ENCODE results near the gene KRTAP10-6.
"Not testable (repeated sequence)": the region's sequence is repeated elsewhere in the genome, so short reads cannot be mapped to it uniquely, and the experiment has no call there.

The KRTAP10-6 gene

DNA sequence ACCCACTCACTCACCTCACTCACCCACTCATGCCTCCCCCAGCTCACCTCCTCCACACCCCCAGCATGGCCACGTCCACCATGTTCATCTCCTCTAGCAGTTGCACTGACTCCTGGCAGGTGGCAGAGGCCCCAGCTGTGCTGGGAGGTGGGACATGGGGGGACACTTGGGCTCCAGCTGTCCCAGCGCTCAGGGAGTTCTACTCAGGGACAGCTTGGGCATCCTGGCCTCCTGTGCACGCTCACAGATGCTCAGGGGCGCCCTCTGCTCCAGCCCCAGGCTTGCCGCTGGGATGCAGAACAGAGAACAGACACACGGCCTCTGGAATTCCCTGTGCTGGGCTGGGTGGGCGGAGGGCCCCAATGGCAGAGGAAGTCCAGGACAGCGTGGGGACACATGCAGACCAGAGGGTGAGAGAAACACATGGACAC, 24.8 kb upstream of the KRTAP10-6 start:
- DNase-seq (ENCODE audit: low spot score), result peak; percentile 50

DNA sequence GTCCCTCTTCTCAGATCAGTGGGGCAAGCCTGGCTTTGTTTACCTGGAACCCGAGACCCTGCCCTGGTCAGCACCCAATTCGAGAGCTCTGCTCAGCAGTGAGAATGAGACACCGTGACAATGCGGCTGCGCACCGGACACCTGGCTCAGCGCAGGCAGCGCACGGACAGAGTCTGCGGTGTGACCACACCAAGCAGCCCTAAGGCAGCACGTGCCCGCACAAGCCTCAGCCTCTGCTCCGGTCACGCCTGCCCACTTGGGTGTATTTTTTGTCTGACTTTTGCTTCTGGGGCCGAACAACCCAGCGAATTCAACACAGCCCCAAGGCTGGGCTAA, 24.3 kb upstream of the KRTAP10-6 start:
- no peak for DNase-seq (ENCODE audit: low spot score)

DNA sequence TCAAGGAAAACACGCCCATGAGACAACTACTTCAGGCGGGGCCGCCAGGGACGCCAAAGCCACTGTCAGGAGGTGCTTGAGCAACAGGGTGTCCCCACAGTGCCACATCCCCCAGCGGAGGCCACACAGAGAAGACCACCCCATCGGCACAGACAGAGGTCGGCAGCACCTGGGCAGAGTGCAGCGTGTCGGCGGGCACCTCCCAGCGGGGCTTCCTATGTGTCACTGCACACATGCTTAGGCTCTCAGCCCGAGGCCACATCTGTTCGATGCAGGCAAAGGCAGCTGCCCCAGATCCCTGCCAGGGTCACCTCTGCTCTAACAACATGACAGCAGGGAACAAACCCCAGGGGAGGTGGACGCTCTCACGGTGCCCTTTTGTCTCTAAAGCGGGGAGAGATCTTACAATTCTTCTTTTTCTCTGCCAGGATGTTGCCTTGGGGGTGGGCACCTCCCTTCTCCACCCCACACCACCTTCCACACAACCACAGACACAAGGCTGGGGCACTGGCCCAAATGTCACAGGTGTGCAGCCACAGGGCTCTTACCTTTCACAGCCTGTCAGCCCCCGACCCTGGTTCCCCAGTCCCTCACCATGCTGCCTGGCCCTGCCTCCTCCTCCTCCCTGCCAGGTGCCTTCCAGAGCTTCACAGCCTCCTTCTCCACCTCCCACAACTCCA, 23.7 kb upstream of the KRTAP10-6 start:
- no peak for DNase-seq (ENCODE audit: low spot score)

DNA sequence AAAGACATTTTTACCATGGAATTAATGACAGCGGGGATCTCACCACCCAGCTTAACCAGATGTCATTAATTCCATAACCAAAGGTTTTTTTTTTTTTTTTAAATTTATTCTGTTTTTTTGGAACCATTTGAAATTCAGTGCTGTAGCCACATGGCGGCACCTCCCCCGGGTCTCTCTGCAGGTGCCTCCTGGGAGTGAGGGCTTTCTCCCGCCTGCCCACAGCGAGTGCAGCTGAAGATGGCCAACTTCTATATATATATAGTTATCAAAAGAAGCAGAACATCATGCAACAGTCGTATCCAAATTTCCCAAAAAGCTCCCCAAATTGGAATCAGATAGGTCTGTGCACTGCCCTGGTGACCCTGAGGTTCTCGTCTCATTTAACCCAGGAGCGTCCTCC, 23.2 kb upstream of the KRTAP10-6 start:
- no peak for DNase-seq (ENCODE audit: low spot score)

DNA sequence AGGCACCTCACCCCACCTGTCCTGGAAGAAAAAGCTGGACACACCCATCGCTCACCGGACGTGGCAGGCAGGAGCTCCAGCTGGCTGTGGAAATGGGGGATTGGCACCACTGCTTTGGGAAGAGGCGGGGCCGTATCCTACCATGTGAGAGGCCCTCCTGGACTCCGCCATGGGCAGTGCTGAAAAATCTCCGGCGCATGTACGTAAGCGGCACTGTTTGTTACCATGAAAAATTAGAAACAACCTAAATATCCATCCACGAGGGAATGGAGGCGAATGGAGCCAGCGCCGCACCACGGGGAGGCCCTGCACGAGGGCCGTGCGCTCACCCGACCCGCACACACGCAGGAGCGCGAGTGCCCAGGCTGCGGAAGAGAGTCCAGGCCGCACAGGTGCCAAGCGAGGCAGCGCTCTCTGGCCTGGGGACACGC, 22.7 kb upstream of the KRTAP10-6 start:
- DNase-seq (ENCODE audit: low spot score), result no peak

DNA sequence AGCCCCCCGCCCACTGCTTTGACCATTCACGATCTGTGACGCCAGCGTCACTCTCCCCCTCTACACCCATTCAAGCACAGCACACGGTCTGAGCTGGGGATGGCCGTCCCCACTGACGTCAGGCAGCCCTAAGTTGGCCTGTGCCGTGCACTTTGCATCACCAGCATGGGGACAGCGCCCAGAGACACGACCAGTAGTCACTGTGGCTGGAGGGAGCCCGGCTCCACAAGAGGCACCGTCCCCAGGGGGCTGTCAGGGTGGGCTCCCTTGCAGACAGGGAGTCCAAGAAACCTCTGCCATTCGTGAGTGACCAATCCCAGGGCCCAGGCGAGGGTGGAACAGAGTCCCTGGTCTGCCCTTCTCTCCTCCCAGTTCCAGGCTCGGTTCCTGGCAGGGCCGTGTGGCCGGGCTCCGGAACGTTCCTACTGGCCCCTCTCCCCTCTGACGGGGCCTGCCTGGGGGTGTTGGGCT, 21.9 kb upstream of the KRTAP10-6 start:
- no peak for DNase-seq (ENCODE audit: low spot score)

DNA sequence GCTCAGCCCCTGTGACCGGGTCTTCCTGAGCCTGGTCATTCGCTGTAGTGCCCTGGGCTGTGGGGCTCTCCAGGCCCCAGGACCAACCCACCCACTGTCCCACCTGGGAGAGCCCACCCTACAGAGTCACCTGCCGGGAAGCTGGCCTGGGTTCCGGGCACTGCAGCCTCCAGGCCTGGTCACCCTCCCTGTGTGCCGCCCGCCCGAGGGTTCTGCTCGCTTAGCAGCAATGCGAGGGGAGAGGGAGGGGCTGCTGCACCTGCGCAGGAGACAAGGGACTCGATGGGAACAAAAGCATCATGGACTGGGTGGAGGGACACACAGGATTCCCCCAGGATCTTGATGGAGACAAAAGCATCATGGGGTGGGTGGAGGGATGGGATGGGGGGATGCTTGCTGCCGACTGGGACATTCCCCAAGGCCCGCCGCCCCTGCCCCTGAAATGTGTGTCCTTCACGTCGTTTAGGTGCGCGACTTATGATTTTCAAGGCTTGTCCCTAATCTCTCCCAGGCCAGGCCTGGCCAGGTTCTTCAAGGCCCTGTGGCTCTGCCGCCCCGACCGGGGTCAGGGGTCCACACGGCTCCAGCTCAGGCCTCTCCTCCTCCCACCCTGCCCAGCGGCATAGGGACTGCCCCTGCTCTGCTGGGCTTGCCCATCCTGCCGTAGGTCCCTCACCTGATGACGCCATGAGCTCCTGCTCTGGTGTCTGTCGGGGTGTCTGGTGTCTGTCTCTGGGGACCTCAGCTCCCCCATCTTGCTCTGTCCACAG, 21.3 kb upstream of the KRTAP10-6 start:
- DNase-seq (ENCODE audit: low spot score), result no peak

DNA sequence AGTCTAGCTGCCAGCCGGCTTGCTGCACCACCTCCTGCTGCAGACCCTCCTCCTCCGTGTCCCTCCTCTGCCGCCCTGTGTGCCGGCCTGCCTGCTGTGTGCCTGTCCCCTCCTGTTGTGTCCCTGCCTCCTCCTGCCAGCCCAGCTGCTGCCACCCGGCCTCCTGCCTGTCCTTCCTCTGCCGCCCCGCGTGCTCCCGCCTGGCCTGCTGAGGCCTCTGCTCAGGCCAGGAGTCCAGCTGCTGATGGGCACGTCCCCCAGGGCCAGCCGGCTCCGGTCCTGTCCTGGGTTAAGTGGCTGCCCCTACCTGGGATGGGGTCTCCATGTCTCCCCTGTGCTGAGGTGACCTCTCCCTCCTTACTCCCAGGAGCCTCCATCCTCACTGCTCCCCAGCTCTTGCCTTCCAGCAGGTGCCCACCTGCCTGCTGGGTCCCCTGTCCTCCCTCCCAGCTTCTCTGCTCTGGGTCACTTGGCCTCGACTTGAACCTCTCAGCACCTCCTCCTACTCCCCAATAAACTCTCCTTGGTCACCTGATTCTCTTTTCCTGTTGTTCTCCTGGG, 20.4 kb upstream of the KRTAP10-6 start:
- DNase-seq (ENCODE audit: low spot score), result no peak

DNA sequence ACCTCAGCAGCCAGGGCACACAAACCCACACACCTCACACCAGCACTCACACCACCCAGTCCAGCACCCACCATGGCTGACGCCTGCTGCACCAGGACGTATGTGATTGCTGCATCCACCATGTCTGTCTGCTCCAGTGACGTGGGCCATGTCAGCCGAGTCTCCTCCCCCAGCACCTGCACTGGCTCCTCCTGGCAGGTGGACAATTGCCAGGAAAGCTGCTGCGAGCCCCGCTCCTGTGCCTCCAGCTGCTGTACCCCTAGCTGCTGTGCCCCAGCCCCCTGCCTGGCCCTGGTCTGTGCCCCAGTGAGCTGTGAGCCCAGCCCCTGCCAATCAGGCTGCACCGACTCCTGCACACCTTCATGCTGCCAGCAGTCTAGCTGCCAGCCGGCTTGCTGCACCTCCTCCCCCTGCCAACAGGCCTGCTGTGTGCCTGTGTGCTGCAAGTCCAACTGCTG, 19.8 kb upstream of the KRTAP10-6 start, which contains the start of gene KRTAP10-8:
Gene KRTAP10-8, plus strand, starts transcription at position 51 of the 458 bp plus-strand sequence. Its CDS starts 22 bp downstream, at position 73.
- no peak for DNase-seq (ENCODE audit: low spot score)

DNA sequence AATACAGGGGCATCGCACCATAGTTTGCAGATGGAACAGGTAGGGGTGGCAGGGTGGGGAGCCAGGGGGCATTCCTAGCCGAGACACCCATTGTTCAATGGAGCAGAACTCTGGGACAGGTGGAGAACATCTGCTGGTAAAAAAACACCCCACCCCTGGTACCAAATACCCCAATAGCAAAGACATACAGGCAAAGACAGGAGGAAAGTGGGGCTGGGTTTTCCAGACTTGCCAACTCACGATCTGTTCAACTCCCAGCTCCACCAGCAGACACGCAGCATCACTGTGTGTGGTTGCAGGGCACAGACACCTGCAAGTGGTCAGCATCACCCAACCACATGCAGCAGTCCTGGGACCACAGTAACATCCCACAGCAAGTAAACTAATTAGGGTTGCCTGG, 19.2 kb upstream of the KRTAP10-6 start:
- no peak for DNase-seq (ENCODE audit: low spot score)

DNA sequence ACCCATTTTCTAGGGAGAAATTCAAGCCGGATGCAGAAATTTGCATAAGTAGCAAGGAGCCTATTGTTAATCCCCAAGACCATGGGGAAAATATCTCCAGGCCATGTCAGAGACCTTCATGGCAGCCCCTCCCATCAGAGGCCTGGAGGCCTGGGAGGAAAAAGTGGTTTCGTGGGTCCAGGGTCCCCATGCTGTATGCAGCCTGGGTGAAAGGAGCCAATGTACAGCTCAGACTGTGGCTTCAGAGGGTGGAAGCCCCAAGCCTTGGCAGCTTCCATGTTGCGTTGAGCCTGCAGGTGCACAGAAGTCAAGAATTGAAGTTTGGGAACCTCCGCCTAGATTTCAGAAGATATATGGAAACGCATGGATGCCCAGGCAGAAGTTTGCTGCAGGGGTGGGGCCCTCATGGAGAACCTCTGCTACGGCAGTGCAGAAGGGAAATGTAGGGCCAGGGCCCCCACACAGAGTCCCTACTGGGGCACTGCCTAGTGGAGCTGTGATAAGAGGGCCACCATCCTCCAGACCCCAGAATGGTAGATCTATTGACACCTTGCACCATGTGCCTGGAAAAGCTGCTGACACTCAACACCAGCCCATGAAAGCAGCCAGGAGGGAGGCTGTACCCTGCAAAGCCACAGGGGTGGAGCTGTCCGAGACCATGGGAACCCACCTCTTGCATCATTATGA, 18.0 kb upstream of the KRTAP10-6 start:
- not testable (repeated sequence) for DNase-seq (ENCODE audit: low spot score)

DNA sequence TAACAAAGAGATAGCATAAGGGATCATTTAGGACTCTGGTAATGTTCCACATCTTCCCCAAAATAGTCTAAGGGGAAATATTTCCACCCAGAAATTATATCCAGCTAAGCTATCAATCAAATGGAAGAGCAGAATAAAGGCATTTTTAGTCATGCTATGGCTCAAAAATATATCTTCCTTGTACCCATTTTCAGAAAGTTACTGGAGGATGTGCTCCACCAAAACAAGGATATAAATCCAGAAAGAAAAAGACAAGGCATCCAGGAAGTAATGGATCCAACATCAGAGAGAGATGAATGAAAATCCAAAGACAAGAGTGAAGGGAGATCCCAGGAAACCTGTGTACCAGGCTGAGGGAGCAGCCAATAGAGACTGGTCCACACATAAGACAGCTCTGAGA, 16.9 kb upstream of the KRTAP10-6 start:
- DNase-seq (ENCODE audit: low spot score), result no peak

DNA sequence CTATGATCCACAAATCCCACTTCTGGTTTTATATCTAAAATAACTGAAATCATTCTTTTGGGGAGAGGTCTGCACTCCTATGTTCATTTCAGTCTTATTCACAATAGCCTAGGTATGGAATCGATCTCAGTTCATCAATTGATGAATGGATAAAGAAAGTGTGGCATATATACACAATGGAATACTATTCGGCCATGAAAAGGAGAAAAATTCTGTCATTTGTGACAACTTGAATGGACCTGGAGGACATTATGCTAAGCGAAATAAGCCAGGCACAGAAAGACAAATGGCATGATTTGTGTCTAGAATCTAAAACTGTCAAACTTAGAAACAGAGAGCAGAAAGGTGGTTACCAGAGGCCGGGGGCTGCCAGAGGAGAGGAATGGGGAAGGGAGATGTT, 14.2 kb upstream of the KRTAP10-6 start:
- DNase-seq (ENCODE audit: low spot score), result no peak

DNA sequence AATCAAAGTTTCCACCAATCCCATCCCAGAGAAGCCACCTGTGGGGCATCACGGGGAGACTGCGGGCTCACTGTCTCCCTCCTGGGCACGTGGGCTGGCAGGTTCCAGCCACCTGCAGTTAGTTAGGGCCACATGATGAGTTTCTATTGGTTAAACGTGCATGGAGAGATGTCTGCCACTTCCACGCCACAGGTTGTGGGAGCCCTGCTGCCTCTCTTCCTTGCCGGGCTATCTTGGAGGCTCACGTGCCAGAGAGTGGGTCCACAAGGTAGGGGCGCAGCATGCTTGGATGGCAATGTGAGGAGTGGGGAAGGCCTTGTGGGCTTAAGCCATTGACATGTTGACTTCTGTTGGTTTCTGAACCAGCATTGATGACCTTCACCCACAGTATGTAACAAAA, 11.6 kb upstream of the KRTAP10-6 start:
- no peak for DNase-seq (ENCODE audit: low spot score)

DNA sequence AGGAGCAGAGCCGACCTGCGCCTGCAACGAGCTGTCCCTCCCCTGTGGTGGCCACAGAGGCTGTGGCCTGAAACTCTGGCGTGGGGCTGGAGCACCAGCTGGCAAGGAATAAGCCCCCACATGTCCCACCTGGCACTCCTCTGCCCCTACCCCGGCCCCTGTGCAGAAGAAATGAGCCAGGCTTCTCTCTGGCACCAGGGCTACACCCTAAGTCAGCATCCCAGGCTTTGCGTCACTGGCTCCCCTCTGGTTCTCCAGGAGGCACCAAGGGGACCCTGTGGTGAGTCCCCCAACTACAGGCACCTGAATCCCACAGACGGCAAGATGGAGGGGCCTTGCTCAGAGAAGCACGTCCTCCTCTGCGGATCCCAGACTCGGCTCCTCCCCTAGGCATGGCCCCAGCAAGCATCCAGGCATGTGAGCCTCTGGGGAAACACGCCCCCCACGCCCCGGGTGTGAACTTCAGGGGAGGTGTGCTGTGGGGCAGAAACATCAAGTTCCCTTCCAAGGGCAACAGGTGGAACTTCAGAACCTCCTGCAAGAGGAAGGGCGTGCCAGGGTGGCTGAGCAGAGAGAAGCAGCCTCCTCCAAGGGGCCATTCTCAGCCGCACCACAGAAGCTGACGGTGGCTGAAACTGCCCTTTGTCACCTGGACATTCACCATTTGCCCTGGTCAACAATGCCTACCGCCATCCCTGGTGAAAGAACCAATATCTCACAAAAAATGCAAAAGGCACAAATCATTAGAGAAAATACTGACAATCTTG, 11.0 kb upstream of the KRTAP10-6 start:
- DNase-seq (ENCODE audit: low spot score), result no peak

DNA sequence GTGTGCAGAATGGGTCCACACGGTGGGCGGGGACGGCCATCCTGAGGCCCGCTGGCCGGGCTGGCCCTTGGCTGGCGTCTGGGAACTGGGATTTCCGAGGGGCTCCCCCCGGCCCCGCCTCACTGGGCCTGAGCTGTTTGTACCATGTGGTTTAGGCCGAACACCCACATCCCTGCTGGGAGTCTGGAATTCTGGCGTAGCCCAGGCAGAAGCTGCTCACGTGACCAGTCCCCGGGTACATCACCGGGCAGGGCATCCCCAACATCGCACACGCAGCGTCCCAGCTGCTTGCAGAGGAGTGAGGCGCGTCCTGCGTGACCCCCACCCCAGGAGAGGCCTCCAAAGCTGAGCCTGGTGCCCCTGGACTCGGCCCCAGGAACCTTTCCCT, 10.2 kb upstream of the KRTAP10-6 start:
- no peak for DNase-seq (ENCODE audit: low spot score)

DNA sequence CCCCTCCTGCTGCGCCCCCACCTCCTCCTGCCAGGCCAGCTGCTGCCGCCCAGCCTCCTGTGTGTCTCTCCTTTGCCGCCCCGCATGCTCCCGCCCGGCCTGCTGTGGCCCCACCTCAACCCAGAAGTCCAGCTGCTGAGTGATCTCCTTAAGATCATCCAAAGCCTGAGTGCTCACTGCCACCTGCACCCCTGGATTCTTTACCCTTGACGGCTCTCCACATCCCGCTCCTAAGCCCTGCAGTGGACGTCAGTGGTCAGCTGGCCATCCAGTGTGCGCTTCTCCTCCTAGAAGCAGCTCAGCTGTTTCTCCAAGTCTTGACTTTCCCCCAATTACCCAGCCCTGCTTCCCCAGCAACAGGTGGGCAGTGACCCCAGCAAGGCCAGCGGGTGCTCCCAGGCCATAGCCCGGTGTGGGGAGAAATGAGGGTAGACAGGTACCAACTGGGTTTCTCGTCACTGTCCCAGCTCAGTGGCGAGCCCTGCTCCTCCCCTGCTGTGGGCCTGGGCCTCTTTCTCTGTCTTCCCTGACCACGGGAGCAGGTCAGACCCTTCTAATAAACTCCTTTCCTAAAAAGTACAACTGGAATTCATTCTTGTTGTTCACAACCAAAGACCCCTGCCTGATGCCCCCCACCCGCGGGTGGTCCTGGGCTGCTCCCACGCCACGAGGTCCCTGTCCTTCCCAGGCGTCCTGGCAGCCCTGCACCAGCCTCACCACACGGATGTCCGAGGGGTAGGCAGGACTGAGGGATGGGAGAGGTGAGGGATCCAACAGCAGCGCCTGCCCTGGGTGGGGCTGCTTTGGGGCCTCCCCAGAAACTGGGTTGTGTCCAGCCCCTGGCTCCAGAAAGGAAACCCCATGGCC, 9.5 kb upstream of the KRTAP10-6 start:
- no peak for DNase-seq (ENCODE audit: low spot score)

DNA sequence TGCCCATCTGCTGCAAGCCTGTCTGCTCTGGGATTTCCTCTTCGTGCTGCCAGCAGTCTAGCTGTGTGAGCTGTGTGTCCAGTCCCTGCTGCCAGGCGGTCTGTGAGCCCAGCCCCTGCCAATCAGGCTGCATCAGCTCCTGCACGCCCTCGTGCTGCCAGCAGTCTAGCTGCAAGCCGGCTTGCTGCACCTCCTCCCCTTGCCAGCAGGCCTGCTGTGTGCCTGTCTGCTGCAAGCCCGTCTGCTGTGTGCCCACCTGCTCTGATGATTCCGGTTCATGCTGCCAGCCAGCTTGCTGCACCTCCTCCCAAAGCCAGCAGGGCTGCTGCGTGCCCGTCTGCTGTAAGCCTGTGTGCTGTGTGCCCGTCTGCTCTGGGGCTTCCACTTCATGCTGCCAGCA, 8.8 kb upstream of the KRTAP10-6 start:
- not testable (repeated sequence) for DNase-seq (ENCODE audit: low spot score)

DNA sequence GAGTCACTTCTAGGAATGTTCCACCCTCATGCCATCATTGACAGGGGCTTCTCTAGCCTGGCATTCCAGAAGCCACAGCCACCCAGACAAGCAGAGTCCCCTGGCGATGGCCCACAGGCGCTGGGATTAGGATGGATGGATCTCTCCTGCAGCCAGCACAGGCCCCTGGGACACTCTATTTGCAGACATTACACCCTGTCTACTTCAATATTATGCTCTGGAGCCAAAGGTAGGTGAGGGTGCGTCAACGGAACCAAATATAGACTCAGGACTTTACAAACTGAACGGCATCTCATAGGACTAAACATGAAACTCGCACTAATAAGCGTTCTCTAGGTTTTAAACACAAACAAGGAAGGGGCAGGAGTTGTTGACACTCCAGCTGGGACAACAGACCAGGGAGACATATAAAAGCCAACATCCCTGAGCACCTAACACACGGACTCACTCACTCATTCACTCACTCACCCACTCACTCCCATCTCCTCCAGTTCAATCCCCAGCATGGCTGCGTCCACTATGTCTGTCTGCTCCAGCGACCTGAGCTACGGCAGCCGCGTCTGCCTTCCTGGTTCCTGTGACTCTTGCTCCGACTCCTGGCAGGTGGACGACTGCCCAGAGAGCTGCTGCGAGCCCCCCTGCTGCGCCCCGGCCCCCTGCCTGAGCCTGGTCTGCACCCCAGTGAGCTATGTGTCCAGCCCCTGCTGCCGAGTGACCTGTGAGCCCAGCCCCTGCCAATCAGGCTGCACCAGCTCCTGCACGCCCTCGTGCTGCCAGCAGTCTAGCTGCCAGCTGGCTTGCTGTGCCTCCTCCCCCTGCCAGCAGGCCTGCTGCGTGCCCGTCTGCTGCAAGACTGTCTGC, 8.0 kb upstream of the KRTAP10-6 start, which contains the start of gene KRTAP10-7:
Gene KRTAP10-7, plus strand, starts transcription at position 480 of the 861 bp plus-strand sequence. Its CDS starts 25 bp downstream, at position 505.
- not testable (repeated sequence) for DNase-seq (ENCODE audit: low spot score)

All from ecto neural progenitor cell (in vitro differentiated cells).